Measurements from ENCODE around the gene COPZ1. TPM values are rescaled to one million over a fixed set of nuclear protein-coding genes. Genes with fewer than 3 reads are reported as not detected.

Gene COPZ1
- total RNA-seq, 3 donors from 2014 or later (not counting 1 experiment from before 2014, with no cell fraction given) = 66.3 to 83.6 (median 79.7) TPM

- DNase-seq (peak in 1 of 2 donors; percentile 52), ATAC-seq (peak in 1 of 3 donors; percentile 54)
- intact Hi-C loops (cut with micrococcal nuclease) = no loop called here
- peaks cover 0 to 3% of the 10 kb centered on the region in 2 donors for H3K27me3 Mint-ChIP-seq (ENCODE audit: low read depth in 2 of 2)
- no peak within 1 kb of the TSS for H3K4me3 Mint-ChIP-seq
- Histone ChIP-seq H3K27ac (ENCODE audit: low read length) (no peak within 1 kb of the TSS), H3K4me3 (ENCODE audit: low read length) (no peak within 1 kb of the TSS), H3K4me1 (ENCODE audit: control insufficient read depth, insufficient read depth, low read length) (peaks cover 31% of the 10 kb centered on the region), H3K27me3 (ENCODE audit: control insufficient read depth, insufficient read depth, low read length) (no peaks in the 10 kb centered on the region), H3K9me3 (ENCODE audit: control insufficient read depth, insufficient read depth, low read length) (no peaks in the 10 kb centered on the region), H3K36me3 (ENCODE audit: control insufficient read depth, insufficient read depth, low read length) (no peaks in the 10 kb centered on the region)
- 11% methylated on average over 4 of the region's 4 CpGs for WGBS (ENCODE audit: insufficient coverage)
- no peak for TF ChIP-seq CTCF (IDR thresholded peaks at IDR 0.05)
- peak within 1 kb of the TSS in 1 of 2 donors; percentile 61 for H3K27ac Mint-ChIP-seq
- no peaks in the 10 kb centered on the region for H3K9me3 Mint-ChIP-seq
- H3K4me1 Mint-ChIP-seq = peaks cover 19 to 29% of the 10 kb centered on the region in 2 donors
- H3K36me3 Mint-ChIP-seq = no peaks in the 10 kb centered on the region
These were observed 39.5 kb downstream of the COPZ1 start, which contains the start of gene GPR84 for GRCh38 chr12:54364413-54364812. GPR84 (minus strand) TSS chr12:54364486; CDS start chr12:54363851, 635 bp downstream.

- H3K27me3 ChIP-seq (ENCODE audit: control insufficient read depth, insufficient read depth, low read length) = no peaks in the 10 kb centered on the region
- H3K4me1 Mint-ChIP-seq = peaks cover 25 to 30% of the 10 kb centered on the region in 2 donors
- DNase-seq (peak in 1 of 2 donors; percentile 15), ATAC-seq (peak in 1 of 3 donors; percentile 10)
- no peak for TF ChIP-seq CTCF (IDR thresholded peaks at IDR 0.05)
- H3K4me3 Mint-ChIP-seq = peak overlapping the region; percentile 86
- no peaks in the 10 kb centered on the region for H3K9me3 Mint-ChIP-seq
- intact Hi-C loops (cut with micrococcal nuclease) = loop anchor here (1.0 to 2.0 kb wide), 3 partner anchors 74 to 153 kb away; no protein-coding TSS in a partner anchor
- 9% methylated on average over 4 of the region's 5 CpGs for WGBS (ENCODE audit: insufficient coverage)
- no peak overlapping the region for H3K27ac ChIP-seq (ENCODE audit: low read length)
- H3K4me1 ChIP-seq (ENCODE audit: control insufficient read depth, insufficient read depth, low read length) = peaks cover 27% of the 10 kb centered on the region
- H3K36me3 ChIP-seq (ENCODE audit: control insufficient read depth, insufficient read depth, low read length) = no peaks in the 10 kb centered on the region
- H3K27ac Mint-ChIP-seq = peak overlapping the region; percentile 62 to 66
- H3K27me3 Mint-ChIP-seq (ENCODE audit: low read depth in 2 of 2) = peaks cover 0 to 2% of the 10 kb centered on the region in 2 donors
- no peak overlapping the region for H3K4me3 ChIP-seq (ENCODE audit: low read length)
- no peaks in the 10 kb centered on the region for H3K9me3 ChIP-seq (ENCODE audit: control insufficient read depth, insufficient read depth, low read length)
- no peaks in the 10 kb centered on the region for H3K36me3 Mint-ChIP-seq
These were observed 43.2 kb downstream of the COPZ1 start for GRCh38 chr12:54368025-54368708.

DNA sequence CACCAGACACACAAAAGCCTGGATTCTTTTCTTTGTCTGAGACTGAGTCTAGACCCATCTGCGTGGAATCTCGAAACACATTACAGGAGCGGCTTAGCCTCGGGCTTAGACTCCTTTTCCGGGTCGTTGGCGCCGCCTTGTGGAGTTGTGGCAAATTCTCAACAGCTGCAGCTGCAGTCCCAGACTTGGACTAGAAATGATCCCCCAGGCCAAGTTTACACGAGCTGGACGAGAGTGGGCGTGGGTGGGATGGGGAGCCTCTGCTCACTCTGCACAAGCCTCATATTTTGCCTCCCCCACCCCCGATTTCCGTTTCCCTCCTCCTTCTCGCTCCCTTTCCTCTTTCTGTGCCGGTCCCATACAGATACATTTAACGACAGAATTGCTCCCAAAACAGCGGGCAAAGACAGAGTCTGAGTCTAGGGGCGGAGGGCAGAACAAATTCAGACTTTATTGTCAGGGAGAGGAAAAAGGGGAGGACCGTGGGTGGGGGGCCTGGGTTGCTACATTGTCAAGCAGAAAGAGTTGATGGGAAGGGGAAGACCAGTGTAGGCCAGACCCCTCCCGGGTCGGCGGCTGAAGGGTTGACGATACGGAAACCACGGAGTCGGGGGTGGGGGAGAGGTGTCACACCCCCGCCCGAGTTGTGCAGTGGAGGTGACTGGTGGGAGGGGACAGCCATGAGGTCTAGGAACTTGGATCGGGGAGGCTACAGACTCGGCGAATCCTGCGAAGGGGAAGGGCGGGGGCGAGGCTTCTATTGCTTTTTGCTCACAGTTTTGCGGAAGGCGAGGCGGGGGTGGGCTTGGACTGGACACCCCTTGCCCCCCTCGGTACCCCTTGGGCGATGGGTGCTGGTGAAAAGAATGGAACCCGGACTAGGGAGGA, 44.0 kb downstream of the COPZ1 start:
- no peaks in the 10 kb centered on the region for H3K36me3 ChIP-seq (ENCODE audit: control insufficient read depth, insufficient read depth, low read length)
- H3K27ac ChIP-seq (ENCODE audit: low read length) = no peak overlapping the region
- no peak overlapping the region for H3K4me3 ChIP-seq (ENCODE audit: low read length)
- H3K9me3 ChIP-seq (ENCODE audit: control insufficient read depth, insufficient read depth, low read length) = no peaks in the 10 kb centered on the region
- H3K36me3 Mint-ChIP-seq = no peaks in the 10 kb centered on the region
- no peaks in the 10 kb centered on the region for H3K27me3 ChIP-seq (ENCODE audit: control insufficient read depth, insufficient read depth, low read length)
- ATAC-seq (peak; percentile 88 to 98 (median 92)), DNase-seq (peak; percentile 83 to 93)
- peaks cover 22% of the 10 kb centered on the region for H3K4me1 ChIP-seq (ENCODE audit: control insufficient read depth, insufficient read depth, low read length)
- peak overlapping the region; percentile 86 for H3K4me3 Mint-ChIP-seq
- peak; percentile 86 for TF ChIP-seq CTCF (IDR thresholded peaks at IDR 0.05)
- intact Hi-C loops (cut with micrococcal nuclease) = loop anchor here (1.0 to 2.0 kb wide), 3 partner anchors 75 to 154 kb away; no protein-coding TSS in a partner anchor
- no peaks in the 10 kb centered on the region for H3K27me3 Mint-ChIP-seq (ENCODE audit: low read depth in 2 of 2)
- peaks cover 23 to 28% of the 10 kb centered on the region in 2 donors for H3K4me1 Mint-ChIP-seq
- H3K27ac Mint-ChIP-seq = peak overlapping the region; percentile 62 to 66
- 52% methylated on average over 37 of the region's 40 CpGs for WGBS (ENCODE audit: insufficient coverage)
- no peaks in the 10 kb centered on the region for H3K9me3 Mint-ChIP-seq
